HCT116 (cell line): ENCODE measurements around the gene NRCAM. TPM values are rescaled to one million over a fixed set of nuclear protein-coding genes. Genes with fewer than 3 reads are reported as not detected.

Experiments
- ATAC-seq: fragments of 200-7000 bp; cut with Tn5 transposase; 2 replicates; pipeline ENCODE4 v1.9.1; 2020; ENCODE audit warnings: mild to moderate bottlenecking, moderate library complexity
- BruUV-seq: library from RNA; stranded (reverse); fragments of 400-500 nt; replicated peaks from 2 replicates; lab custom pipeline; 2021; lab: Mats Ljungman, UMichigan
- CTCF ChIA-PET: fragments of 300-600 bp; sonication (Branson Sonifier 250); formaldehyde crosslinking; loops from one replicate; lab custom pipeline; 2021; ENCODE audit warnings: antibody characterized with exemption; lab: Charles Lee
- POLR2A ChIA-PET: fragments of 300-600, 350-600 bp; sonication (Branson Sonifier 250); formaldehyde crosslinking; loops from one replicate; lab custom pipeline; 2021; ENCODE audit warnings: antibody characterized with exemption; lab: Charles Lee
- RAD21 ChIA-PET, 2 experiments: fragments of 300-600 bp; sonication (Branson Sonifier 250); formaldehyde crosslinking; loops; one replicate each; lab custom pipeline; 2023; ENCODE audit warnings: low total read pairs in 2 of 2; ENCODE audit not compliant: uncharacterized antibody in 2 of 2, unreplicated experiment in 2 of 2, low non-redundant PET in 1 of 2; lab: Charles Lee
- DNase-seq: peaks from one replicate; pipeline ENCODE4 v3.0.0-alpha.2; 2010; ENCODE audit warnings: low read depth, low spot score
- H2AFZ ChIP-seq: fragments of 200-600 bp; shearing (Covaris generic), sonication (generic); 2 replicates; pipeline ENCODE4 v1.6.1; 2017; ENCODE audit warnings: low read depth, mixed run types, mixed read lengths, antibody characterized with exemption, low read length; ENCODE audit not compliant: poor library complexity, severe bottlenecking
- H3K27ac ChIP-seq: 2 replicates; pipeline ENCODE4 v1.5.1; 2012; ENCODE audit warnings: low read depth, low read length
- H3K27me3 ChIP-seq: fragments of 200-600 bp; sonication (generic); 2 replicates; pipeline ENCODE4 v1.6.1; 2016; ENCODE audit warnings: mixed run types, low read length, mixed read lengths; ENCODE audit not compliant: insufficient read depth
- H3K36me3 ChIP-seq, 2 experiments: fragments of 200-500 bp in 1 of 2; fragments of 200-600 bp in 1 of 2; sonication (Bioruptor generic) in 1 of 2; sonication (generic) in 1 of 2; 2 replicates each; pipeline versions ENCODE4 v1.5.1 to v1.6.1; 2014 to 2016; ENCODE audit warnings: low read length in 2 of 2, inconsistent platforms in 1 of 2, mixed read lengths in 1 of 2, mixed run types in 1 of 2; ENCODE audit not compliant: insufficient read depth in 2 of 2, control insufficient read depth in 1 of 2
- H3K4me1 ChIP-seq, 2 experiments: fragments of 200-600 bp in 1 of 2; sonication (generic) in 1 of 2; 2 replicates each; pipeline versions ENCODE4 v1.5.1 to v1.6.1; 2012 to 2017; ENCODE audit warnings: low read length in 2 of 2, inconsistent platforms in 1 of 2, mild to moderate bottlenecking in 1 of 2, mixed read lengths in 1 of 2, mixed run types in 1 of 2, moderate library complexity in 1 of 2; ENCODE audit not compliant: insufficient read depth in 2 of 2, control insufficient read depth in 1 of 2
- H3K4me2 ChIP-seq: fragments of 200-600 bp; sonication (generic); 2 replicates; pipeline ENCODE4 v1.6.1; 2017; ENCODE audit warnings: mixed run types, low read length, mixed read lengths
- H3K4me3 ChIP-seq, 2 experiments: fragments of 200-600 bp in 1 of 2; sonication (generic) in 1 of 2; replicated peaks in 1 of 2; 2 replicates each; pipeline ENCODE4 v1.5.1; 2011 to 2016; ENCODE audit warnings: low read length in 2 of 2, control low read depth in 1 of 2, low read depth in 1 of 2, mild to moderate bottlenecking in 1 of 2, mixed read lengths in 1 of 2, mixed run types in 1 of 2
- H3K79me2 ChIP-seq: fragments of 200-600 bp; sonication (generic); 2 replicates; pipeline ENCODE4 v1.6.1; 2017; ENCODE audit warnings: mild to moderate bottlenecking, mixed run types, low read length, moderate library complexity, mixed read lengths; ENCODE audit not compliant: insufficient read depth
- H3K9ac ChIP-seq: fragments of 200-600 bp; sonication (generic); 2 replicates; pipeline ENCODE4 v1.6.1; 2016; ENCODE audit warnings: low read length, mixed read lengths
- H3K9me2 ChIP-seq: fragments of 200-600 bp; sonication (generic), shearing (Covaris generic); 2 replicates; pipeline ENCODE4 v1.6.1; 2017; ENCODE audit warnings: mixed run types, mild to moderate bottlenecking, moderate library complexity; ENCODE audit not compliant: insufficient read depth
- H3K9me3 ChIP-seq, 2 experiments: fragments of 200-500 bp in 1 of 2; fragments of 200-600 bp in 1 of 2; sonication (Bioruptor generic) in 1 of 2; sonication (generic) in 1 of 2; 2 replicates each; pipeline ENCODE4 v1.6.1; 2014 to 2017; ENCODE audit warnings: low read length in 2 of 2, mixed read lengths in 2 of 2, inconsistent platforms in 1 of 2, low read depth in 1 of 2, mild to moderate bottlenecking in 1 of 2, mixed run types in 1 of 2, moderate library complexity in 1 of 2; ENCODE audit not compliant: control insufficient read depth in 1 of 2, insufficient read depth in 1 of 2
- H4K20me1 ChIP-seq: fragments of 200-600 bp; sonication (generic), shearing (Covaris generic); 2 replicates; pipeline ENCODE4 v1.6.1; 2017; ENCODE audit warnings: mixed run types, mild to moderate bottlenecking, moderate library complexity; ENCODE audit not compliant: insufficient read depth
- ATF3 ChIP-seq: IDR thresholded peaks from 2 replicates; pipeline ENCODE4 v1.6.1; 2012
- CBX3 ChIP-seq: IDR thresholded peaks from 2 replicates; pipeline ENCODE4 v1.6.1; 2012; ENCODE audit warnings: low read depth
- EGR1 ChIP-seq: IDR thresholded peaks from 2 replicates; pipeline ENCODE4 v1.6.1; 2012; ENCODE audit warnings: low read depth
- EZH2 ChIP-seq: fragments of 200-600 bp; sonication (generic); IDR thresholded peaks from 2 replicates; pipeline ENCODE4 v1.6.1; 2017; ENCODE audit warnings: antibody characterized with exemption, mixed run types
- EZH2phosphoT487 ChIP-seq: fragments of 200-600 bp; IDR thresholded peaks from 2 replicates; pipeline ENCODE4 v1.6.1; 2018; ENCODE audit warnings: antibody characterized with exemption, borderline replicate concordance
- FOSL1 ChIP-seq: IDR thresholded peaks from 2 replicates; pipeline ENCODE4 v1.6.1; 2012; ENCODE audit warnings: low read depth
- JUND ChIP-seq: IDR thresholded peaks from 2 replicates; pipeline ENCODE4 v1.6.1; 2012
- MAX ChIP-seq: IDR thresholded peaks from 2 replicates; pipeline ENCODE4 v1.6.1; 2012
- POLR2AphosphoS5 ChIP-seq: IDR thresholded peaks from 2 replicates; pipeline ENCODE4 v1.6.1; 2011; ENCODE audit warnings: mild to moderate bottlenecking, low read depth, low read length, moderate library complexity
- SIN3A ChIP-seq: IDR thresholded peaks from 2 replicates; pipeline ENCODE4 v1.6.1; 2012; ENCODE audit warnings: low read depth
- SP1 ChIP-seq: IDR thresholded peaks from 2 replicates; pipeline ENCODE4 v1.6.1; 2012; ENCODE audit warnings: low read depth
- SRF ChIP-seq: IDR thresholded peaks from 2 replicates; pipeline ENCODE4 v1.6.1; 2012; ENCODE audit warnings: low read depth
- TCF7L2 ChIP-seq: IDR thresholded peaks from 2 replicates; pipeline ENCODE4 v1.7.0; 2011; ENCODE audit warnings: borderline replicate concordance, inconsistent platforms; ENCODE audit not compliant: insufficient read depth, insufficient read length; ENCODE audit errors: extremely low read depth
- YY1 ChIP-seq: IDR thresholded peaks from 2 replicates; pipeline ENCODE4 v1.6.1; 2011; ENCODE audit warnings: low read length, low read depth, moderate library complexity, mild to moderate bottlenecking; ENCODE audit not compliant: insufficient replicate concordance; ENCODE audit errors: extremely low read depth
- ZFX ChIP-seq: fragments of 450-650 bp; IDR thresholded peaks from 2 replicates; pipeline ENCODE4 v1.6.1; 2017
- ZNF274 ChIP-seq: fragments of 200-500 bp; sonication (Bioruptor generic); IDR thresholded peaks from 2 replicates; pipeline ENCODE4 v1.6.1; 2014; ENCODE audit warnings: mild to moderate bottlenecking, low read depth, low read length, inconsistent platforms
- intact Hi-C: fragments of 100-400 bp; cut with micrococcal nuclease; formaldehyde crosslinking; loops from 2 replicates; pipeline ENCODE4 v1.10.0; 2022
- total RNA-seq: library from RNA; stranded (reverse); gene quantifications from one replicate; pipeline ENCODE4 v1.2.1, GENCODE V29; 2021; ENCODE audit not compliant: unreplicated experiment
- TF ChIP-seq, protein P1 (sequence below): IDR thresholded peaks from 2 replicates; pipeline ENCODE4 v1.6.1; 2011; ENCODE audit warnings: mild to moderate bottlenecking, low read length, moderate library complexity; ENCODE audit not compliant: insufficient replicate concordance; ENCODE audit errors: extremely low read depth

The NRCAM gene
- total RNA-seq, 1 experiment from 2014 or later, result 0.15 TPM

DNA sequence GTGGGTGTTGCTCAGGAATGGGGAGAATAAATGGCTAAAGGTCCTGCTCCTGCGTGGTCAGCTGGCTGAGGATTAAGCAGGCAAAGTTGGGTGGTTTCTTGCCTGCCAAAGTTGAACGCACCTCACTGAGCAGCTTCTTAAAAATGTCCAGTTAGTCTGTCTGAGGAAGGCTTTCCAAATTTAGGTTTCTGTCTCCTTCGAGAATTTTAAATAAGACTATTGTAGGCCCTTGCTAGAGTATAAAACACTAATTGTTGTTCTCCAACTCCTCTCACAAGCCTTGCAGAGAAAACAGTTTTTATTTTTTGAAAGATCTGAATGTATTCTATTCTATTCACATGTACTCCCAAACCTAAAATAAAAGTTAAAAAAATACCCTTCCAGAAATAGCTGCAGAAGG is 204.1 kb downstream of the NRCAM start (continued):
- TF ChIP-seq, protein P1, sequence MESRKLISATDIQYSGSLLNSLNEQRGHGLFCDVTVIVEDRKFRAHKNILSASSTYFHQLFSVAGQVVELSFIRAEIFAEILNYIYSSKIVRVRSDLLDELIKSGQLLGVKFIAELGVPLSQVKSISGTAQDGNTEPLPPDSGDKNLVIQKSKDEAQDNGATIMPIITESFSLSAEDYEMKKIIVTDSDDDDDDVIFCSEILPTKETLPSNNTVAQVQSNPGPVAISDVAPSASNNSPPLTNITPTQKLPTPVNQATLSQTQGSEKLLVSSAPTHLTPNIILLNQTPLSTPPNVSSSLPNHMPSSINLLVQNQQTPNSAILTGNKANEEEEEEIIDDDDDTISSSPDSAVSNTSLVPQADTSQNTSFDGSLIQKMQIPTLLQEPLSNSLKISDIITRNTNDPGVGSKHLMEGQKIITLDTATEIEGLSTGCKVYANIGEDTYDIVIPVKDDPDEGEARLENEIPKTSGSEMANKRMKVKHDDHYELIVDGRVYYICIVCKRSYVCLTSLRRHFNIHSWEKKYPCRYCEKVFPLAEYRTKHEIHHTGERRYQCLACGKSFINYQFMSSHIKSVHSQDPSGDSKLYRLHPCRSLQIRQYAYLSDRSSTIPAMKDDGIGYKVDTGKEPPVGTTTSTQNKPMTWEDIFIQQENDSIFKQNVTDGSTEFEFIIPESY, result no peak
- TF ChIP-seq SIN3A, result no peak
- no peak for TF ChIP-seq EZH2
- TF ChIP-seq EZH2phosphoT487, result no peak
- TF ChIP-seq SRF, result no peak
- TF ChIP-seq SP1, result no peak
- TF ChIP-seq JUND, result no peak
- TF ChIP-seq YY1, result no peak
- no peak for TF ChIP-seq ZFX
- TF ChIP-seq MAX, result no peak
- no peak for TF ChIP-seq FOSL1
- no peak for TF ChIP-seq ZNF274

GRCh38 chr7:108251700-108252099 is 204.5 kb downstream of the NRCAM start:
- H4K20me1 ChIP-seq, result no peaks in the 10 kb centered on the region
- BruUV-seq, result no TSS peak
- intact Hi-C loops, result no loop called here
- ChIA-PET POLR2A (no interaction called here), RAD21 (no interaction called here), CTCF (no interaction called here)
- H3K4me1 ChIP-seq, result peaks cover 2 to 5% of the 10 kb centered on the region in 2 experiments; a peak in 3 of 4 replicates
- H2AFZ ChIP-seq, result no peak overlapping the region
- no peak for TF ChIP-seq POLR2AphosphoS5
- no peak for TF ChIP-seq EGR1
- TF ChIP-seq TCF7L2, result no peak
- TF ChIP-seq ZFX, result no peak
- no peak for TF ChIP-seq SIN3A
- TF ChIP-seq, protein P1, result no peak
- TF ChIP-seq ATF3, result no peak
- no peak for TF ChIP-seq CBX3
- H3K27me3 ChIP-seq, result no peaks in the 10 kb centered on the region
- no peak overlapping the region for H3K4me2 ChIP-seq
- no peak for DNase-seq
- no peak overlapping the region for H3K9ac ChIP-seq
- no peaks in the 10 kb centered on the region for H3K9me2 ChIP-seq
- no peaks in the 10 kb centered on the region for H3K79me2 ChIP-seq
- no peak for ATAC-seq
- H3K27ac ChIP-seq, result no peak overlapping the region
- H3K4me3 ChIP-seq, result no peak overlapping the region
- H3K9me3 ChIP-seq, result no peaks in the 10 kb centered on the region
- no peaks in the 10 kb centered on the region for H3K36me3 ChIP-seq
